H9 (cell line): ENCODE data around the gene GPC4. TPM values are rescaled to one million over a fixed set of nuclear protein-coding genes. Genes with fewer than 3 reads are reported as not detected.

ENCODE experiments used
- DNase-seq: peaks from one replicate; pipeline ENCODE4 v3.0.0-alpha.2; 2017
- H2AFZ ChIP-seq: one replicate; pipeline ENCODE4 v1.6.1; 2013; ENCODE audit warnings: mild to moderate bottlenecking, low read length, control low read depth, moderate library complexity
- H2AK5ac ChIP-seq: 2 replicates; pipeline ENCODE4 v1.6.1; 2013; ENCODE audit warnings: low read length, control low read depth, mixed read lengths; ENCODE audit not compliant: insufficient read length
- H2BK120ac ChIP-seq: one replicate; pipeline ENCODE4 v1.6.1; 2013; ENCODE audit warnings: low read depth, mild to moderate bottlenecking, low read length, control low read depth, inconsistent platforms; ENCODE audit not compliant: poor library complexity, severe bottlenecking
- H2BK12ac ChIP-seq: 2 replicates; pipeline ENCODE4 v1.6.1; 2013; ENCODE audit warnings: low read length, control low read depth, mixed read lengths, low read depth; ENCODE audit not compliant: insufficient read length
- H2BK15ac ChIP-seq: 2 replicates; pipeline ENCODE4 v1.6.1; 2013; ENCODE audit warnings: low read depth, low read length, control low read depth
- H2BK20ac ChIP-seq: one replicate; pipeline ENCODE4 v1.6.1; 2013; ENCODE audit warnings: low read depth, mild to moderate bottlenecking, low read length, control low read depth, inconsistent platforms; ENCODE audit not compliant: poor library complexity, severe bottlenecking
- H2BK5ac ChIP-seq: 2 replicates; pipeline ENCODE4 v1.6.1; 2013; ENCODE audit warnings: low read length, control low read depth, mixed read lengths; ENCODE audit not compliant: insufficient read length
- H3K14ac ChIP-seq: 2 replicates; pipeline ENCODE4 v1.6.1; 2013; ENCODE audit warnings: low read length, control low read depth; ENCODE audit not compliant: insufficient read depth
- H3K18ac ChIP-seq: 2 replicates; pipeline ENCODE4 v1.6.1; 2013; ENCODE audit warnings: low read depth, mild to moderate bottlenecking, mixed read lengths, low read length, control low read depth; ENCODE audit not compliant: insufficient read length
- H3K23ac ChIP-seq: 2 replicates; pipeline ENCODE4 v1.6.1; 2013; ENCODE audit warnings: low read length, control low read depth, mixed read lengths, low read depth; ENCODE audit not compliant: insufficient read length
- H3K23me2 ChIP-seq: 2 replicates; pipeline ENCODE4 v1.6.1; 2013; ENCODE audit warnings: low read depth, mild to moderate bottlenecking, mixed read lengths, low read length, control low read depth; ENCODE audit not compliant: insufficient read length, poor library complexity, severe bottlenecking
- H3K27ac ChIP-seq: 2 replicates; pipeline ENCODE4 v1.5.1; 2013; ENCODE audit warnings: low read length, control low read depth, mixed read lengths, low read depth; ENCODE audit not compliant: insufficient read length
- H3K27me3 ChIP-seq: 2 replicates; pipeline ENCODE4 v1.6.1; 2013; ENCODE audit warnings: low read length, control low read depth, inconsistent platforms; ENCODE audit not compliant: insufficient read depth
- H3K4ac ChIP-seq: 2 replicates; pipeline ENCODE4 v1.6.1; 2013; ENCODE audit warnings: low read depth, mild to moderate bottlenecking, control low read depth, inconsistent platforms, low read length, moderate library complexity
- H3K4me1 ChIP-seq: 2 replicates; pipeline ENCODE4 v1.6.1; 2013; ENCODE audit warnings: low read length, control low read depth, inconsistent platforms; ENCODE audit not compliant: insufficient read depth
- H3K4me2 ChIP-seq: 2 replicates; pipeline ENCODE4 v1.6.1; 2013; ENCODE audit warnings: low read length, control low read depth, mixed read lengths; ENCODE audit not compliant: insufficient read length, insufficient read depth
- H3K56ac ChIP-seq: 2 replicates; pipeline ENCODE4 v1.6.1; 2013; ENCODE audit warnings: low read depth, mild to moderate bottlenecking, mixed read lengths, low read length, control low read depth; ENCODE audit not compliant: insufficient read length
- H3K79me1 ChIP-seq: 2 replicates; pipeline ENCODE4 v1.6.1; 2013; ENCODE audit warnings: low read depth, mild to moderate bottlenecking, moderate library complexity, low read length, control low read depth, inconsistent platforms; ENCODE audit not compliant: insufficient read depth, poor library complexity, severe bottlenecking
- H3K79me2 ChIP-seq: 2 replicates; pipeline ENCODE4 v1.6.1; 2013; ENCODE audit warnings: low read length, control low read depth, inconsistent platforms; ENCODE audit not compliant: insufficient read depth
- H3K9ac ChIP-seq: 2 replicates; pipeline ENCODE4 v1.6.1; 2013; ENCODE audit warnings: low read length, control low read depth, mixed read lengths; ENCODE audit not compliant: insufficient read length; ENCODE audit errors: extremely low read depth
- H3K9me3 ChIP-seq: one replicate; pipeline ENCODE4 v1.6.1; 2013; ENCODE audit warnings: low read depth, low read length, inconsistent platforms; ENCODE audit not compliant: control insufficient read depth
- H3T11ph ChIP-seq: one replicate; pipeline ENCODE4 v1.6.1; 2013; ENCODE audit warnings: mild to moderate bottlenecking, low read length, control low read depth, inconsistent platforms
- H4K20me1 ChIP-seq: one replicate; pipeline ENCODE4 v1.6.1; 2013; ENCODE audit not compliant: control insufficient read depth, insufficient read length, insufficient read depth
- H4K5ac ChIP-seq: 2 replicates; pipeline ENCODE4 v1.6.1; 2013; ENCODE audit warnings: low read depth, mild to moderate bottlenecking, mixed read lengths, low read length, control low read depth; ENCODE audit not compliant: insufficient read length
- H4K8ac ChIP-seq: replicated peaks from 2 replicates; pipeline ENCODE4 v1.6.1; 2013; ENCODE audit warnings: low read length, control low read depth, mixed read lengths, low read depth; ENCODE audit not compliant: insufficient read length
- H4K91ac ChIP-seq: 2 replicates; pipeline ENCODE4 v1.6.1; 2013; ENCODE audit warnings: low read depth, mild to moderate bottlenecking, moderate library complexity, mixed read lengths, low read length, control low read depth; ENCODE audit not compliant: insufficient read length
- H3K27ac Mint-ChIP-seq, 3 experiments: 2 replicates in 2 of 3; 3 replicates in 1 of 3; pipeline ENCODE4 v1.8.0; 2020 to 2021; ENCODE audit warnings: mixed read lengths in 3 of 3, mild to moderate bottlenecking in 1 of 3, moderate library complexity in 1 of 3
- H3K27me3 Mint-ChIP-seq: 2 replicates; pipeline ENCODE4 v1.8.0; 2021; ENCODE audit warnings: low read depth, mild to moderate bottlenecking, moderate library complexity, mixed read lengths
- H3K36me3 Mint-ChIP-seq, 3 experiments: 2 replicates in 2 of 3; 3 replicates in 1 of 3; pipeline ENCODE4 v1.8.0; 2020 to 2021; ENCODE audit warnings: low read depth in 3 of 3, mixed read lengths in 3 of 3; ENCODE audit not compliant: insufficient read depth in 1 of 3
- H3K4me1 Mint-ChIP-seq, 2 experiments: 2 replicates each; pipeline ENCODE4 v1.8.0; 2020; ENCODE audit warnings: mixed read lengths in 2 of 2
- H3K4me3 Mint-ChIP-seq, 2 experiments: 2 replicates in 1 of 2; 3 replicates in 1 of 2; pipeline ENCODE4 v1.8.0; 2020 to 2021; ENCODE audit warnings: mild to moderate bottlenecking in 2 of 2, mixed read lengths in 2 of 2, moderate library complexity in 1 of 2
- H3K9me3 Mint-ChIP-seq, 2 experiments: 2 replicates in 1 of 2; 3 replicates in 1 of 2; pipeline ENCODE4 v1.8.0; 2020; ENCODE audit warnings: mild to moderate bottlenecking in 2 of 2, mixed read lengths in 2 of 2, moderate library complexity in 1 of 2
- WGBS: extraction: QIAGEN DNeasy Blood & Tissue Kit; methylation state at CpG from one replicate; pipeline ENCODE4 v1.1.7; 2013; ENCODE audit warnings: missing lambda C conversion rate, low lambda C conversion rate, mixed read lengths; ENCODE audit not compliant: insufficient read length; ENCODE audit errors: extremely low coverage; 5-methylcytosine and 5-hydroxymethylcytosine counted together
- total RNA-seq: library from RNA; stranded (reverse); gene quantifications from 2 replicates; pipeline ENCODE4 v1.2.1, GENCODE V29; 2021
- TF ChIP-seq, protein P1 (sequence below): fragments of 200-600 bp; sonication (generic); conservative IDR thresholded peaks from 3 replicates; pipeline ENCODE4 v1.8.0; 2021; ENCODE audit warnings: antibody characterized with exemption, mild to moderate bottlenecking

The GPC4 gene
- total RNA-seq, 1 experiment from 2014 or later = 416 TPM

DNA sequence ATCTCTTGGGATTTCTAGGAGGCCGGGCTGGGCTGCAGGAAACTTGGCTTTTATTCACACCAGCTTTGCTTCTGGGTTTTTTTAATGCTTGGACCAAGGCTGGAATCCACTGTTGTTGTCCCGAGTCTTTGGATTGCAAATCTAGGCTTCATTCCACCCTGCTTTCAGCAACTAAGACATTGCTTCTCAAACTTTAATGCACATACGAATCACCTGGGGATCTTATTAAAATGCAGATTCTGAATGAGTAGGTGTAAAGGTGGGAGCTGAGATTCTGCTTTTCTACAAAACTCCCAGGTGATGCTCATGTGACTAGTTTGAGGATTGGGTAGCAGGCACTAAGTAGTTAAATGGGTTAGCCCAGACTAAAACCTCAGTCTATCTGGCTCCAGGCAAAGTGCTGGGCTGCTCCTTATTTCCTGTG, 39.2 kb upstream of the GPC4 start:
- H3K4me1 Mint-ChIP-seq = peaks cover 39 to 48% of the 10 kb centered on the region in 2 experiments
- peaks cover 0 to 5% of the 10 kb centered on the region in 2 experiments; a peak in 2 of 5 replicates for H3K9me3 Mint-ChIP-seq
- Histone ChIP-seq H3K23me2 (no peaks in the 10 kb centered on the region), H3K4ac (no peak overlapping the region), H3K23ac (no peak overlapping the region), H3K27me3 (no peaks in the 10 kb centered on the region), H2BK20ac (no peak overlapping the region), H2BK5ac (no peak overlapping the region), H3K79me1 (no peaks in the 10 kb centered on the region), H3K79me2 (no peaks in the 10 kb centered on the region), H3K27ac (peak overlapping the region; percentile 76), H3K4me2 (peak overlapping the region; percentile 39), H2AK5ac (no peak overlapping the region), H3T11ph (no peak overlapping the region), H4K20me1 (no peaks in the 10 kb centered on the region), H2AFZ (no peak overlapping the region), H3K14ac (no peak overlapping the region), H4K5ac (no peak overlapping the region), H3K4me1 (peaks cover 12% of the 10 kb centered on the region; the same call in 1 of the 2 replicates), H2BK12ac (no peak overlapping the region), H3K56ac (no peak overlapping the region), H3K18ac (no peak overlapping the region), H4K8ac (no peak overlapping the region), H3K9ac (no peak overlapping the region), H2BK120ac (no peak overlapping the region), H3K9me3 (no peaks in the 10 kb centered on the region), H4K91ac (no peak overlapping the region), H2BK15ac (no peak overlapping the region)
- WGBS = no CpG with 5 or more reads among the region's 3 CpGs
- H3K27me3 Mint-ChIP-seq = no peaks in the 10 kb centered on the region
- H3K36me3 Mint-ChIP-seq = peaks cover 6 to 14% (median 10%) of the 10 kb centered on the region in 3 experiments; a peak in 6 of 7 replicates
- DNase-seq = peak; percentile 54
- TF ChIP-seq, protein P1, sequence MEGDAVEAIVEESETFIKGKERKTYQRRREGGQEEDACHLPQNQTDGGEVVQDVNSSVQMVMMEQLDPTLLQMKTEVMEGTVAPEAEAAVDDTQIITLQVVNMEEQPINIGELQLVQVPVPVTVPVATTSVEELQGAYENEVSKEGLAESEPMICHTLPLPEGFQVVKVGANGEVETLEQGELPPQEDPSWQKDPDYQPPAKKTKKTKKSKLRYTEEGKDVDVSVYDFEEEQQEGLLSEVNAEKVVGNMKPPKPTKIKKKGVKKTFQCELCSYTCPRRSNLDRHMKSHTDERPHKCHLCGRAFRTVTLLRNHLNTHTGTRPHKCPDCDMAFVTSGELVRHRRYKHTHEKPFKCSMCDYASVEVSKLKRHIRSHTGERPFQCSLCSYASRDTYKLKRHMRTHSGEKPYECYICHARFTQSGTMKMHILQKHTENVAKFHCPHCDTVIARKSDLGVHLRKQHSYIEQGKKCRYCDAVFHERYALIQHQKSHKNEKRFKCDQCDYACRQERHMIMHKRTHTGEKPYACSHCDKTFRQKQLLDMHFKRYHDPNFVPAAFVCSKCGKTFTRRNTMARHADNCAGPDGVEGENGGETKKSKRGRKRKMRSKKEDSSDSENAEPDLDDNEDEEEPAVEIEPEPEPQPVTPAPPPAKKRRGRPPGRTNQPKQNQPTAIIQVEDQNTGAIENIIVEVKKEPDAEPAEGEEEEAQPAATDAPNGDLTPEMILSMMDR = no peak
- H3K4me3 Mint-ChIP-seq = peak overlapping the region in 1 of 2 experiments; percentile 13; a peak in 4 of 5 replicates
- H3K27ac Mint-ChIP-seq = peak overlapping the region; percentile 82 to 99 (median 87)
